MM.1S (cell line): ENCODE results near the gene ACLY.

Experiments
- EZH2 ChIP-seq: fragments of 300-600 bp; sonication (generic); optimal IDR thresholded peaks from 2 replicates; pipeline ENCODE3; 2017; ENCODE audit warnings: low read depth, mild to moderate bottlenecking, antibody characterized with exemption, low read length, mixed read lengths
- EZH2phosphoT487 ChIP-seq: fragments of 300-600 bp; sonication (generic); IDR thresholded peaks from 2 replicates; pipeline ENCODE4 v1.6.1; 2018; ENCODE audit warnings: antibody characterized with exemption, low read length
- TF ChIP-seq, protein P1 (sequence below): fragments of 300-600 bp; sonication (generic); IDR thresholded peaks from 2 replicates; pipeline ENCODE4 v1.5.1; 2016; ENCODE audit warnings: antibody characterized with exemption, low read length, mixed read lengths

DNA sequence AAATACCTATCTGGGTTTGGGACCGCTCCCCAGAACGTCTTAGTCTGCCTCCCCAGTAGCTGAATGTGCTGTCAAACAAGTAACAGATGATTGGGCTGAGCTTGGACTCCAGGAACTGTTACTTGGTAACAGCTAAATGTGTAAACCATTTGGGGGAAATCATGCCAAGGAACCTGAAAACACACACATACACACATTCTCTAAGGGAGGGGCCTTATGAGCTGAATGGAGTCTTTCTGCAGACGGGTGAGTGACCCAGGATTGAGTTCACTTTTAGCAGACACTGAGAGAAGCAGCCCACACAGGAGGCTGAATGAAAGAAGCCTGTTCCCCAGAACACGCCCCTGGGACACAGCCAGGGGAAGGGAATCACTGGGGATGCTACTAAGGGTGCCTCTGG is 1.6 kb downstream of the ACLY start:
- TF ChIP-seq EZH2phosphoT487 (no peak), EZH2 (no peak)
- TF ChIP-seq, protein P1, sequence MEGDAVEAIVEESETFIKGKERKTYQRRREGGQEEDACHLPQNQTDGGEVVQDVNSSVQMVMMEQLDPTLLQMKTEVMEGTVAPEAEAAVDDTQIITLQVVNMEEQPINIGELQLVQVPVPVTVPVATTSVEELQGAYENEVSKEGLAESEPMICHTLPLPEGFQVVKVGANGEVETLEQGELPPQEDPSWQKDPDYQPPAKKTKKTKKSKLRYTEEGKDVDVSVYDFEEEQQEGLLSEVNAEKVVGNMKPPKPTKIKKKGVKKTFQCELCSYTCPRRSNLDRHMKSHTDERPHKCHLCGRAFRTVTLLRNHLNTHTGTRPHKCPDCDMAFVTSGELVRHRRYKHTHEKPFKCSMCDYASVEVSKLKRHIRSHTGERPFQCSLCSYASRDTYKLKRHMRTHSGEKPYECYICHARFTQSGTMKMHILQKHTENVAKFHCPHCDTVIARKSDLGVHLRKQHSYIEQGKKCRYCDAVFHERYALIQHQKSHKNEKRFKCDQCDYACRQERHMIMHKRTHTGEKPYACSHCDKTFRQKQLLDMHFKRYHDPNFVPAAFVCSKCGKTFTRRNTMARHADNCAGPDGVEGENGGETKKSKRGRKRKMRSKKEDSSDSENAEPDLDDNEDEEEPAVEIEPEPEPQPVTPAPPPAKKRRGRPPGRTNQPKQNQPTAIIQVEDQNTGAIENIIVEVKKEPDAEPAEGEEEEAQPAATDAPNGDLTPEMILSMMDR = no peak
